ENCODE results near the gene EPS15. TPM values are rescaled to one million over a fixed set of nuclear protein-coding genes. Genes with fewer than 3 reads are reported as not detected.
A peak's percentile ranks its signal among the peaks of the same experiment; 100 is the strongest.

Gene EPS15
- total and polyA plus RNA-seq, 4 experiments from 2014 or later, result 39.2 to 92.3 (median 77.6) TPM

- Histone ChIP-seq H3K27me3 (ENCODE audit: insufficient read depth, low read length) (no peaks in the 10 kb centered on the region), H3K36me3 (ENCODE audit: insufficient read depth, low read length) (no peaks in the 10 kb centered on the region), H3K4me1 (ENCODE audit: insufficient read depth, low read length) (no peaks in the 10 kb centered on the region), H3K4me3 (ENCODE audit: low read length in 2 of 2) (no peak overlapping the region), H3K9me3 (ENCODE audit: control insufficient read depth in 1 of 2, low read length in 2 of 2) (no peaks in the 10 kb centered on the region), H3K27ac (ENCODE audit: low read depth, low read length) (no peak overlapping the region)
- peaks cover 0 to 1% (median under 1%) of the 10 kb centered on the region in 4 donors for H3K4me1 Mint-ChIP-seq
- no peaks in the 10 kb centered on the region for H3K9me3 Mint-ChIP-seq
- no peak overlapping the region for H3K27ac Mint-ChIP-seq
- intact Hi-C loops (cut with micrococcal nuclease), result no loop called here
- no peaks in the 10 kb centered on the region for H3K36me3 Mint-ChIP-seq
- H3K4me3 Mint-ChIP-seq, result no peak overlapping the region
- DNase-seq, result no peak
- POLR2A ChIA-PET (ENCODE audit: partially characterized antibody), result no interaction called here
- CTCF ChIA-PET (ENCODE audit: partially characterized antibody), result no interaction called here
- H3K27me3 Mint-ChIP-seq, result no peaks in the 10 kb centered on the region
Measured at GRCh38 chr1:51542158-51542953, 23.3 kb upstream of the EPS15 start.

- Mint-ChIP-seq H3K27me3 (no peaks in the 10 kb centered on the region), H3K36me3 (no peaks in the 10 kb centered on the region), H3K9me3 (no peaks in the 10 kb centered on the region), H3K27ac (no peak overlapping the region), H3K4me3 (no peak overlapping the region), H3K4me1 (peaks cover 0 to 1% (median under 1%) of the 10 kb centered on the region in 4 donors)
- POLR2A ChIA-PET (ENCODE audit: partially characterized antibody), result no interaction called here
- no peak overlapping the region for H3K27ac ChIP-seq (ENCODE audit: low read depth, low read length)
- intact Hi-C loops (cut with micrococcal nuclease), result no loop called here
- no peak overlapping the region for H3K4me3 ChIP-seq (ENCODE audit: low read length in 2 of 2)
- no peaks in the 10 kb centered on the region for H3K27me3 ChIP-seq (ENCODE audit: insufficient read depth, low read length)
- DNase-seq, result no peak
- CTCF ChIA-PET (ENCODE audit: partially characterized antibody), result no interaction called here
- H3K4me1 ChIP-seq (ENCODE audit: insufficient read depth, low read length), result no peaks in the 10 kb centered on the region
- no peaks in the 10 kb centered on the region for H3K36me3 ChIP-seq (ENCODE audit: insufficient read depth, low read length)
- no peaks in the 10 kb centered on the region for H3K9me3 ChIP-seq (ENCODE audit: control insufficient read depth in 1 of 2, low read length in 2 of 2)
Measured at GRCh38 chr1:51541313-51542050, 22.4 kb upstream of the EPS15 start.

- Histone ChIP-seq H3K36me3 (ENCODE audit: insufficient read depth, low read length) (no peaks in the 10 kb centered on the region), H3K27me3 (ENCODE audit: insufficient read depth, low read length) (no peaks in the 10 kb centered on the region), H3K27ac (ENCODE audit: low read depth, low read length) (no peak overlapping the region), H3K9me3 (ENCODE audit: control insufficient read depth in 1 of 2, low read length in 2 of 2) (no peaks in the 10 kb centered on the region), H3K4me1 (ENCODE audit: insufficient read depth, low read length) (peaks cover 11% of the 10 kb centered on the region), H3K4me3 (ENCODE audit: low read length in 2 of 2) (no peak overlapping the region)
- no peaks in the 10 kb centered on the region for H3K9me3 Mint-ChIP-seq
- no peaks in the 10 kb centered on the region for H3K36me3 Mint-ChIP-seq
- H3K27me3 Mint-ChIP-seq, result no peaks in the 10 kb centered on the region
- H3K4me1 Mint-ChIP-seq, result peaks cover 9 to 12% (median 10%) of the 10 kb centered on the region in 4 donors
- CTCF ChIA-PET (ENCODE audit: partially characterized antibody), result no interaction called here
- POLR2A ChIA-PET (ENCODE audit: partially characterized antibody), result interaction anchor here (1.2 kb wide), 1 partner anchor 18 kb away, joined by 5 read pairs; the partner anchor contains the start of gene EPS15
- intact Hi-C loops (cut with micrococcal nuclease), result no loop called here
- DNase-seq, result no peak
- H3K27ac Mint-ChIP-seq, result no peak overlapping the region
- H3K4me3 Mint-ChIP-seq, result no peak overlapping the region
Measured at GRCh38 chr1:51537568-51537967, 18.5 kb upstream of the EPS15 start.

GRCh38 chr1:51535006-51535592 lies 16.0 kb upstream of the EPS15 start:
- Histone ChIP-seq H3K27me3 (ENCODE audit: insufficient read depth, low read length) (no peaks in the 10 kb centered on the region), H3K36me3 (ENCODE audit: insufficient read depth, low read length) (no peaks in the 10 kb centered on the region), H3K9me3 (ENCODE audit: control insufficient read depth in 1 of 2, low read length in 2 of 2) (no peaks in the 10 kb centered on the region), H3K4me1 (ENCODE audit: insufficient read depth, low read length) (peaks cover 11% of the 10 kb centered on the region), H3K27ac (ENCODE audit: low read depth, low read length) (no peak overlapping the region), H3K4me3 (ENCODE audit: low read length in 2 of 2) (no peak overlapping the region)
- no peaks in the 10 kb centered on the region for H3K9me3 Mint-ChIP-seq
- POLR2A ChIA-PET (ENCODE audit: partially characterized antibody), result interaction anchor here (1.7 kb wide), 1 partner anchor 16 kb away, joined by 7 read pairs; the partner anchor contains the start of gene EPS15
- peak overlapping the region in 2 of 8 donors; percentile 30 to 35 for H3K4me3 Mint-ChIP-seq
- peak overlapping the region in 5 of 7 donors; percentile 47 to 87 (median 80) for H3K27ac Mint-ChIP-seq
- H3K27me3 Mint-ChIP-seq, result no peaks in the 10 kb centered on the region
- peaks cover 8 to 11% (median 10%) of the 10 kb centered on the region in 4 donors for H3K4me1 Mint-ChIP-seq
- CTCF ChIA-PET (ENCODE audit: partially characterized antibody), result interaction anchor here (0.6 to 2.9 kb wide), 20 partner anchors 9 to 760 kb away, joined by 3 to 8 read pairs (median 3); no protein-coding TSS in a partner anchor
- no peaks in the 10 kb centered on the region for H3K36me3 Mint-ChIP-seq
- peak; percentile 39 to 50 (median 43) for DNase-seq
- intact Hi-C loops (cut with micrococcal nuclease), result loop anchor here (2.0 kb wide), 1 partner anchor 238 kb away; no protein-coding TSS in a partner anchor

- H3K27ac ChIP-seq (ENCODE audit: low read depth, low read length), result no peak overlapping the region
- intact Hi-C loops (cut with micrococcal nuclease), result loop anchor here (2.0 kb wide), 1 partner anchor 238 kb away; no protein-coding TSS in a partner anchor
- no peak for DNase-seq
- H3K4me1 ChIP-seq (ENCODE audit: insufficient read depth, low read length), result peaks cover 11% of the 10 kb centered on the region
- H3K27me3 Mint-ChIP-seq, result no peaks in the 10 kb centered on the region
- H3K9me3 Mint-ChIP-seq, result no peaks in the 10 kb centered on the region
- no peaks in the 10 kb centered on the region for H3K27me3 ChIP-seq (ENCODE audit: insufficient read depth, low read length)
- H3K9me3 ChIP-seq (ENCODE audit: control insufficient read depth in 1 of 2, low read length in 2 of 2), result no peaks in the 10 kb centered on the region
- H3K36me3 Mint-ChIP-seq, result no peaks in the 10 kb centered on the region
- ChIA-PET CTCF (ENCODE audit: partially characterized antibody) (interaction anchor here (0.6 to 2.9 kb wide), 11 partner anchors 8 to 131 kb away, joined by 3 to 6 read pairs (median 3); no protein-coding TSS in a partner anchor), POLR2A (ENCODE audit: partially characterized antibody) (interaction anchor here (1.7 kb wide), 1 partner anchor 15 kb away, joined by 7 read pairs; the partner anchor contains the start of gene EPS15)
- H3K4me3 ChIP-seq (ENCODE audit: low read length in 2 of 2), result no peak overlapping the region
- peak overlapping the region in 5 of 7 donors; percentile 47 to 87 (median 80) for H3K27ac Mint-ChIP-seq
- peaks cover 8 to 11% (median 10%) of the 10 kb centered on the region in 4 donors for H3K4me1 Mint-ChIP-seq
- H3K4me3 Mint-ChIP-seq, result peak overlapping the region in 1 of 8 donors; percentile 30
- H3K36me3 ChIP-seq (ENCODE audit: insufficient read depth, low read length), result no peaks in the 10 kb centered on the region
Measured at GRCh38 chr1:51534447-51534846, 15.4 kb upstream of the EPS15 start.

GRCh38 chr1:51532853-51533252 lies 13.8 kb upstream of the EPS15 start:
- peaks cover 8 to 11% (median 10%) of the 10 kb centered on the region in 4 donors for H3K4me1 Mint-ChIP-seq
- H3K36me3 ChIP-seq (ENCODE audit: insufficient read depth, low read length), result no peaks in the 10 kb centered on the region
- H3K4me3 Mint-ChIP-seq, result no peak overlapping the region
- DNase-seq, result no peak
- no peaks in the 10 kb centered on the region for H3K9me3 ChIP-seq (ENCODE audit: control insufficient read depth in 1 of 2, low read length in 2 of 2)
- no peak overlapping the region for H3K27ac ChIP-seq (ENCODE audit: low read depth, low read length)
- intact Hi-C loops (cut with micrococcal nuclease), result no loop called here
- H3K27ac Mint-ChIP-seq, result no peak overlapping the region
- no peak overlapping the region for H3K4me3 ChIP-seq (ENCODE audit: low read length in 2 of 2)
- peaks cover 11% of the 10 kb centered on the region for H3K4me1 ChIP-seq (ENCODE audit: insufficient read depth, low read length)
- H3K27me3 ChIP-seq (ENCODE audit: insufficient read depth, low read length), result no peaks in the 10 kb centered on the region
- no peaks in the 10 kb centered on the region for H3K36me3 Mint-ChIP-seq
- no peaks in the 10 kb centered on the region for H3K9me3 Mint-ChIP-seq
- ChIA-PET POLR2A (ENCODE audit: partially characterized antibody) (interaction anchor here (0.6 to 2.4 kb wide), 3 partner anchors 12 to 18 kb away, joined by 3 to 7 read pairs (median 3); partner anchors contain the start of gene EPS15), CTCF (ENCODE audit: partially characterized antibody) (interaction anchor here (0.7 to 1.9 kb wide), 3 partner anchors 12 to 298 kb away, joined by 3 to 4 read pairs (median 4); no protein-coding TSS in a partner anchor)
- no peaks in the 10 kb centered on the region for H3K27me3 Mint-ChIP-seq
